ENCODE measurements around the gene SUSD3.

- TF ChIP-seq SP1 (IDR thresholded peaks at IDR 0.05) (no peak), MAX (IDR thresholded peaks at IDR 0.05) (no peak)
- TF ChIP-seq, protein P1, sequence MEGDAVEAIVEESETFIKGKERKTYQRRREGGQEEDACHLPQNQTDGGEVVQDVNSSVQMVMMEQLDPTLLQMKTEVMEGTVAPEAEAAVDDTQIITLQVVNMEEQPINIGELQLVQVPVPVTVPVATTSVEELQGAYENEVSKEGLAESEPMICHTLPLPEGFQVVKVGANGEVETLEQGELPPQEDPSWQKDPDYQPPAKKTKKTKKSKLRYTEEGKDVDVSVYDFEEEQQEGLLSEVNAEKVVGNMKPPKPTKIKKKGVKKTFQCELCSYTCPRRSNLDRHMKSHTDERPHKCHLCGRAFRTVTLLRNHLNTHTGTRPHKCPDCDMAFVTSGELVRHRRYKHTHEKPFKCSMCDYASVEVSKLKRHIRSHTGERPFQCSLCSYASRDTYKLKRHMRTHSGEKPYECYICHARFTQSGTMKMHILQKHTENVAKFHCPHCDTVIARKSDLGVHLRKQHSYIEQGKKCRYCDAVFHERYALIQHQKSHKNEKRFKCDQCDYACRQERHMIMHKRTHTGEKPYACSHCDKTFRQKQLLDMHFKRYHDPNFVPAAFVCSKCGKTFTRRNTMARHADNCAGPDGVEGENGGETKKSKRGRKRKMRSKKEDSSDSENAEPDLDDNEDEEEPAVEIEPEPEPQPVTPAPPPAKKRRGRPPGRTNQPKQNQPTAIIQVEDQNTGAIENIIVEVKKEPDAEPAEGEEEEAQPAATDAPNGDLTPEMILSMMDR (IDR thresholded peaks at IDR 0.05; ENCODE audit: low read depth, low read length, missing input control) = no peak
- TF ChIP-seq, protein P2, sequence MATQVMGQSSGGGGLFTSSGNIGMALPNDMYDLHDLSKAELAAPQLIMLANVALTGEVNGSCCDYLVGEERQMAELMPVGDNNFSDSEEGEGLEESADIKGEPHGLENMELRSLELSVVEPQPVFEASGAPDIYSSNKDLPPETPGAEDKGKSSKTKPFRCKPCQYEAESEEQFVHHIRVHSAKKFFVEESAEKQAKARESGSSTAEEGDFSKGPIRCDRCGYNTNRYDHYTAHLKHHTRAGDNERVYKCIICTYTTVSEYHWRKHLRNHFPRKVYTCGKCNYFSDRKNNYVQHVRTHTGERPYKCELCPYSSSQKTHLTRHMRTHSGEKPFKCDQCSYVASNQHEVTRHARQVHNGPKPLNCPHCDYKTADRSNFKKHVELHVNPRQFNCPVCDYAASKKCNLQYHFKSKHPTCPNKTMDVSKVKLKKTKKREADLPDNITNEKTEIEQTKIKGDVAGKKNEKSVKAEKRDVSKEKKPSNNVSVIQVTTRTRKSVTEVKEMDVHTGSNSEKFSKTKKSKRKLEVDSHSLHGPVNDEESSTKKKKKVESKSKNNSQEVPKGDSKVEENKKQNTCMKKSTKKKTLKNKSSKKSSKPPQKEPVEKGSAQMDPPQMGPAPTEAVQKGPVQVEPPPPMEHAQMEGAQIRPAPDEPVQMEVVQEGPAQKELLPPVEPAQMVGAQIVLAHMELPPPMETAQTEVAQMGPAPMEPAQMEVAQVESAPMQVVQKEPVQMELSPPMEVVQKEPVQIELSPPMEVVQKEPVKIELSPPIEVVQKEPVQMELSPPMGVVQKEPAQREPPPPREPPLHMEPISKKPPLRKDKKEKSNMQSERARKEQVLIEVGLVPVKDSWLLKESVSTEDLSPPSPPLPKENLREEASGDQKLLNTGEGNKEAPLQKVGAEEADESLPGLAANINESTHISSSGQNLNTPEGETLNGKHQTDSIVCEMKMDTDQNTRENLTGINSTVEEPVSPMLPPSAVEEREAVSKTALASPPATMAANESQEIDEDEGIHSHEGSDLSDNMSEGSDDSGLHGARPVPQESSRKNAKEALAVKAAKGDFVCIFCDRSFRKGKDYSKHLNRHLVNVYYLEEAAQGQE (IDR thresholded peaks at IDR 0.05) = no peak
Observed at GRCh38 chr9:93110311-93110855, 51.9 kb downstream of the SUSD3 start.
